H1 (cell line): ENCODE results near the gene VSIG10L. TPM values are rescaled to one million over a fixed set of nuclear protein-coding genes. Genes with fewer than 3 reads are reported as not detected.

Experiments used
- CTCF ChIA-PET: fragments of 300-600 bp; sonication (Branson Sonifier 250); formaldehyde crosslinking; loops from one replicate; lab custom pipeline; 2021; ENCODE audit not compliant: partially characterized antibody; lab: Charles Lee
- POLR2A ChIA-PET: fragments of 300-600 bp; sonication (Branson Sonifier 250); formaldehyde crosslinking; loops from one replicate; lab custom pipeline; 2021; ENCODE audit warnings: inconsistent platforms; ENCODE audit not compliant: partially characterized antibody; lab: Charles Lee
- DNase-seq, 2 experiments: peaks; one replicate each; pipeline versions ENCODE4 v3.0.0 to v3.0.0-alpha.2; 2010 to 2022; ENCODE audit warnings: low spot score in 2 of 2, low read depth in 1 of 2, mixed read lengths in 1 of 2
- FAIRE-seq: peaks from 2 replicates; lab custom pipeline; 2011; peaks lifted over from hg19 to GRCh38; lab: Jason Lieb, UNC
- H2AFZ ChIP-seq: 2 replicates; pipeline ENCODE4 v1.8.1; 2012; ENCODE audit warnings: low read length, inconsistent platforms
- H2AK5ac ChIP-seq: 2 replicates; pipeline ENCODE4 v1.6.1; 2013; ENCODE audit warnings: low read depth, low read length
- H2BK120ac ChIP-seq: replicated peaks from 2 replicates; pipeline ENCODE3; 2013; ENCODE audit warnings: low read depth, low read length, inconsistent platforms
- H2BK12ac ChIP-seq: 2 replicates; pipeline ENCODE4 v1.6.1; 2013; ENCODE audit warnings: low read depth, low read length
- H2BK15ac ChIP-seq: 2 replicates; pipeline ENCODE4 v1.6.1; 2013; ENCODE audit warnings: low read length
- H2BK20ac ChIP-seq: 2 replicates; pipeline ENCODE4 v1.6.1; 2013; ENCODE audit warnings: low read length
- H2BK5ac ChIP-seq: 2 replicates; pipeline ENCODE4 v1.6.1; 2013; ENCODE audit warnings: low read depth, low read length
- H3K14ac ChIP-seq: 2 replicates; pipeline ENCODE4 v1.6.1; 2013; ENCODE audit warnings: inconsistent platforms; ENCODE audit not compliant: insufficient read length
- H3K18ac ChIP-seq: 2 replicates; pipeline ENCODE4 v1.6.1; 2013; ENCODE audit warnings: low read length; ENCODE audit errors: extremely low read depth
- H3K23ac ChIP-seq: 2 replicates; pipeline ENCODE4 v1.6.1; 2013; ENCODE audit warnings: inconsistent platforms; ENCODE audit not compliant: insufficient read length
- H3K23me2 ChIP-seq: 2 replicates; pipeline ENCODE4 v1.6.1; 2013; ENCODE audit warnings: low read depth, low read length
- H3K27ac ChIP-seq: 2 replicates; pipeline ENCODE4 v1.6.1; 2011; ENCODE audit warnings: low read depth, low read length, inconsistent platforms
- H3K27me3 ChIP-seq, 4 experiments: replicated peaks in 1 of 4; 1 replicate in 1 of 4; 2 replicates in 3 of 4; pipeline versions ENCODE4 v1.6.1 to v1.8.1; 2011 to 2013; ENCODE audit warnings: low read length in 3 of 4, mild to moderate bottlenecking in 3 of 4, inconsistent platforms in 2 of 4, mixed read lengths in 2 of 4, moderate library complexity in 1 of 4; ENCODE audit not compliant: control insufficient read depth in 3 of 4, insufficient read depth in 3 of 4; ENCODE audit errors: extremely low read depth in 1 of 4
- H3K36me3 ChIP-seq, 4 experiments: 2 replicates each; pipeline versions ENCODE4 v1.6.1 to v1.8.1; 2011 to 2013; ENCODE audit warnings: mild to moderate bottlenecking in 4 of 4, low read length in 3 of 4, moderate library complexity in 2 of 4, control low read depth in 1 of 4, inconsistent platforms in 1 of 4; ENCODE audit not compliant: insufficient read depth in 4 of 4, control insufficient read depth in 2 of 4
- H3K4ac ChIP-seq: replicated peaks from 2 replicates; pipeline ENCODE3; 2013; ENCODE audit warnings: low read length, low read depth, mixed read lengths, inconsistent platforms; ENCODE audit not compliant: insufficient read length
- H3K4me1 ChIP-seq, 4 experiments: replicated peaks in 1 of 4; 1 replicate in 1 of 4; 2 replicates in 3 of 4; pipeline versions ENCODE4 v1.6.1 to v1.8.1; 2011 to 2013; ENCODE audit warnings: low read length in 3 of 4, inconsistent platforms in 2 of 4, mixed read lengths in 1 of 4; ENCODE audit not compliant: insufficient read depth in 4 of 4, control insufficient read depth in 3 of 4
- H3K4me2 ChIP-seq, 2 experiments: 2 replicates each; pipeline versions ENCODE4 v1.6.1 to v1.8.1; 2011 to 2013; ENCODE audit warnings: low read depth in 2 of 2, low read length in 2 of 2, control low read depth in 1 of 2, inconsistent platforms in 1 of 2, mild to moderate bottlenecking in 1 of 2; ENCODE audit not compliant: insufficient read depth in 1 of 2
- H3K4me3 ChIP-seq, 4 experiments: fragments of 200-600, 300-600 bp in 1 of 4; sonication (generic), shearing (Covaris generic), sonication (Bioruptor Twin) in 1 of 4; 2 replicates each; pipeline versions ENCODE4 v1.5.1 to v1.8.1; 2011 to 2016; ENCODE audit warnings: low read length in 4 of 4, low read depth in 3 of 4, control low read depth in 2 of 4, inconsistent platforms in 2 of 4, mild to moderate bottlenecking in 2 of 4, mixed read lengths in 1 of 4, moderate library complexity in 1 of 4; ENCODE audit not compliant: insufficient read depth in 2 of 4; ENCODE audit errors: extremely low read depth in 1 of 4
- H3K56ac ChIP-seq: replicated peaks from 2 replicates; pipeline ENCODE3; 2013; ENCODE audit warnings: low read depth, mild to moderate bottlenecking, mixed read lengths, low read length, inconsistent platforms; ENCODE audit not compliant: insufficient read length
- H3K79me1 ChIP-seq: 2 replicates; pipeline ENCODE4 v1.6.1; 2013; ENCODE audit warnings: low read depth, low read length, control low read depth
- H3K79me2 ChIP-seq, 2 experiments: 2 replicates each; pipeline versions ENCODE4 v1.6.1 to v1.8.1; 2012 to 2013; ENCODE audit warnings: low read length in 2 of 2, mild to moderate bottlenecking in 2 of 2, inconsistent platforms in 1 of 2; ENCODE audit not compliant: insufficient read depth in 2 of 2, control insufficient read depth in 1 of 2
- H3K9ac ChIP-seq, 4 experiments: replicated peaks in 1 of 4; 1 replicate in 1 of 4; 2 replicates in 3 of 4; pipeline versions ENCODE4 v1.6.1 to v1.8.1; 2011 to 2013; ENCODE audit warnings: low read depth in 3 of 4, low read length in 3 of 4, control low read depth in 2 of 4, mild to moderate bottlenecking in 2 of 4, moderate library complexity in 2 of 4, inconsistent platforms in 1 of 4; ENCODE audit errors: extremely low read depth in 1 of 4
- H3K9me3 ChIP-seq, 2 experiments: 2 replicates each; pipeline versions ENCODE4 v1.6.1 to v1.8.1; 2012 to 2013; ENCODE audit warnings: mild to moderate bottlenecking in 2 of 2, moderate library complexity in 2 of 2, control low read depth in 1 of 2, inconsistent platforms in 1 of 2, low read depth in 1 of 2, low read length in 1 of 2, mixed read lengths in 1 of 2; ENCODE audit not compliant: insufficient read depth in 2 of 2
- H4K20me1 ChIP-seq, 2 experiments: replicated peaks in 1 of 2; 2 replicates each; pipeline versions ENCODE3 to v1.8.1; 2011 to 2013; ENCODE audit warnings: inconsistent platforms in 2 of 2, low read length in 2 of 2, mild to moderate bottlenecking in 1 of 2; ENCODE audit not compliant: insufficient read depth in 2 of 2, control insufficient read depth in 1 of 2
- H4K5ac ChIP-seq: 2 replicates; pipeline ENCODE4 v1.6.1; 2013; ENCODE audit warnings: low read length, low read depth, mixed read lengths, inconsistent platforms; ENCODE audit not compliant: insufficient read length
- H4K8ac ChIP-seq: 2 replicates; pipeline ENCODE4 v1.8.0; 2013; ENCODE audit warnings: mild to moderate bottlenecking, moderate library complexity, low read length, inconsistent platforms; ENCODE audit not compliant: insufficient read depth; ENCODE audit errors: extremely low read depth
- H4K91ac ChIP-seq: replicated peaks from 2 replicates; pipeline ENCODE3; 2013; ENCODE audit warnings: low read length, mixed read lengths, inconsistent platforms; ENCODE audit not compliant: insufficient read length
- KDM1A ChIP-seq: fragments of 200-600, 300-600 bp; sonication (generic); IDR thresholded peaks from 2 replicates; pipeline ENCODE4 v1.7.1; 2016; ENCODE audit warnings: mild to moderate bottlenecking, low read length, borderline replicate concordance
- KDM4A ChIP-seq: IDR thresholded peaks from one replicate; pipeline ENCODE4 v1.7.1; 2012; ENCODE audit warnings: low read depth, mild to moderate bottlenecking, moderate library complexity, low read length, inconsistent platforms; ENCODE audit not compliant: severe bottlenecking
- PHF8 ChIP-seq: fragments of 200-600 bp; sonication (generic); conservative IDR thresholded peaks from 2 replicates; pipeline ENCODE4 v1.7.1; 2012; ENCODE audit warnings: low read depth, mild to moderate bottlenecking, inconsistent platforms, low read length, moderate library complexity
- WGBS, 2 experiments: shearing (Covaris generic) in 1 of 2; methylation state at CpG; one replicate each; pipeline versions ENCODE4 v1.1.6 to v1.1.7; 2013 to 2015; ENCODE audit warnings: low lambda C conversion rate in 2 of 2, mixed read lengths in 2 of 2, inconsistent platforms in 1 of 2, low coverage in 1 of 2, missing lambda C conversion rate in 1 of 2; ENCODE audit not compliant: insufficient replicate concordance in 2 of 2, insufficient coverage in 1 of 2, insufficient read length in 1 of 2; ENCODE audit errors: extremely low coverage in 1 of 2, missing lambda C conversion rate in 1 of 2; 5-methylcytosine and 5-hydroxymethylcytosine counted together
- polyA plus RNA-seq, 7 experiments: library from polyadenylated mRNA; depleted of rRNA in 3 of 7; stranded (reverse) in 5 of 7; unstranded in 2 of 7; fragments of >200 nt in 5 of 7; fragments of 200-250 nt in 2 of 7; gene quantifications; 1 replicate in 5 of 7; 2 replicates in 1 of 7; 4 replicates in 1 of 7; pipeline versions ENCODE4 v1.2.1 to v1.2.3, GENCODE V29; 2011 to 2013; ENCODE audit warnings: missing spikeins in 2 of 7, mixed read lengths in 2 of 7
- total RNA-seq: library from RNA; stranded (reverse); fragmentation: NEBNext Ultra II Directional; extraction: Animal tissue kit (Norgen Biotek cat#: 25700); gene quantifications from 2 replicates; pipeline ENCODE4 v1.2.1, GENCODE V29; 2021

Gene VSIG10L
- total and polyA plus RNA-seq, 2 of the 8 experiments (the other 6 are each of a cell fraction or from before 2014, with no cell fraction given) = 10.3 to 10.4 TPM

- CTCF ChIA-PET = interaction anchor here (0.6 to 3.5 kb wide), 10 partner anchors 14 to 56 kb away, joined by 3 to 14 read pairs (median 4); partner anchors contain the start of gene VSIG10L
Measured at GRCh38 chr19:51365211-51365964, 23.4 kb upstream of the VSIG10L start.

More at GRCh38 chr19:51365211-51365964, 23.4 kb upstream of the VSIG10L start:
- Histone ChIP-seq H3K27ac (no peak overlapping the region), H3K9ac (peak overlapping the region; percentile 0 to 68 (median 50); a peak in 6 of 7 replicates), H3K9me3 (no peaks in the 10 kb centered on the region), H4K5ac (no peak overlapping the region), H2AK5ac (no peak overlapping the region), H3K36me3 (no peaks in the 10 kb centered on the region), H2BK120ac (no peak overlapping the region), H2AFZ (peak overlapping the region; percentile 89; the same call in 1 of the 2 replicates), H3K4ac (peak overlapping the region; percentile 57), H3K14ac (no peak overlapping the region), H3K18ac (no peak overlapping the region), H2BK15ac (no peak overlapping the region), H3K27me3 (no peaks in the 10 kb centered on the region), H3K4me3 (peak overlapping the region; percentile 65 to 97 (median 80)), H3K23me2 (peaks cover 18% of the 10 kb centered on the region), H2BK12ac (peak overlapping the region; percentile 18; the same call in 1 of the 2 replicates), H3K4me2 (peak overlapping the region; percentile 87 to 97), H3K79me1 (no peaks in the 10 kb centered on the region), H4K20me1 (no peaks in the 10 kb centered on the region), H3K56ac (no peak overlapping the region), H4K8ac (no peak overlapping the region), H3K23ac (no peak overlapping the region), H3K4me1 (peaks cover 2 to 18% (median 11%) of the 10 kb centered on the region in 4 experiments), H2BK20ac (no peak overlapping the region), H4K91ac (peak overlapping the region; percentile 82), H3K79me2 (no peaks in the 10 kb centered on the region), H2BK5ac (no peak overlapping the region; the same call in 1 of the 2 replicates)
- WGBS, 2 experiments = 61% methylated on average over 10 of the region's 10 CpGs; no CpG with 5 or more reads in 1 of the 2 experiments
- POLR2A ChIA-PET = interaction anchor here (0.7 to 2.9 kb wide), 7 partner anchors 16 to 207 kb away, joined by 3 to 13 read pairs (median 4); partner anchors contain the start of gene VSIG10L
- DNase-seq (no peak), FAIRE-seq (no peak)
- TF ChIP-seq KDM4A = peak; percentile 11
- no peak for TF ChIP-seq KDM1A
- 0 out of 2 replicates have a peak, but pooled peaks have one; percentile 6 for TF ChIP-seq PHF8
